Measurements from ENCODE around the gene SRMS. TPM values are rescaled to one million over a fixed set of nuclear protein-coding genes. Genes with fewer than 3 reads are reported as not detected.
A peak's percentile ranks its signal among the peaks of the same experiment; 100 is the strongest.

SRMS gene
- polyA plus RNA-seq, 6 donors from 2014 or later = not detected

DNA sequence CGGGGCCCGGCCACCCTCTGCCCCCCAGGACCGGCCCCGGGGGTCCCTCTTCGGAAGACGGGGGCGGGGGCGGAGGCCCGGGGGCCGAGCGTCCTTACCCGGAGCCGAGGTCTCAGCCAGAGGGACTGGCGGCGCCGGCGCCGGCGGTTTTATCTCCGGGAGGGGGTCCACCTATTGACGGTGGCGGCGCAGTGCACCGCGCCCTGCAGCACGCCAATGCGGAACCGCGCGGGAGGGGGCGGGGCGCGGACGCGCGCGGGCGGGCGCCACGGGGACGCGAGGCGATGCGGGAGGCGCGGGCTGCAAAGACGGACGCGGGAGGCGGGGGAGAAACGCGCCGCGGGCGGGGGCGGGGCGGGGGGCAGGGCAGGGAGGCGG is 48.6 kb downstream of the SRMS start, which contains the start of gene EEF1A2:
Gene EEF1A2, minus strand, starts transcription at position 124 of the 378 bp plus-strand sequence. CDS start 1,320 bp downstream, outside the sequence.
- peaks cover 6 to 8% (median 7%) of the 10 kb centered on the region in 3 donors for H3K4me1 Mint-ChIP-seq
- H3K27me3 Mint-ChIP-seq = peaks cover 0 to 26% (median 9%) of the 10 kb centered on the region in 3 donors
- no peaks in the 10 kb centered on the region for H3K36me3 Mint-ChIP-seq
- H3K9me3 Mint-ChIP-seq = peaks cover 0 to 2% (median 0%) of the 10 kb centered on the region in 7 donors
- peak within 1 kb of the TSS in 6 of 8 donors; percentile 36 to 77 (median 60) for H3K4me3 Mint-ChIP-seq
- ATAC-seq (ENCODE audit: low read depth in 2 of 2) (peak; percentile 75 to 77), DNase-seq (peak; percentile 64)
- H3K27ac Mint-ChIP-seq = no peak within 1 kb of the TSS

DNA sequence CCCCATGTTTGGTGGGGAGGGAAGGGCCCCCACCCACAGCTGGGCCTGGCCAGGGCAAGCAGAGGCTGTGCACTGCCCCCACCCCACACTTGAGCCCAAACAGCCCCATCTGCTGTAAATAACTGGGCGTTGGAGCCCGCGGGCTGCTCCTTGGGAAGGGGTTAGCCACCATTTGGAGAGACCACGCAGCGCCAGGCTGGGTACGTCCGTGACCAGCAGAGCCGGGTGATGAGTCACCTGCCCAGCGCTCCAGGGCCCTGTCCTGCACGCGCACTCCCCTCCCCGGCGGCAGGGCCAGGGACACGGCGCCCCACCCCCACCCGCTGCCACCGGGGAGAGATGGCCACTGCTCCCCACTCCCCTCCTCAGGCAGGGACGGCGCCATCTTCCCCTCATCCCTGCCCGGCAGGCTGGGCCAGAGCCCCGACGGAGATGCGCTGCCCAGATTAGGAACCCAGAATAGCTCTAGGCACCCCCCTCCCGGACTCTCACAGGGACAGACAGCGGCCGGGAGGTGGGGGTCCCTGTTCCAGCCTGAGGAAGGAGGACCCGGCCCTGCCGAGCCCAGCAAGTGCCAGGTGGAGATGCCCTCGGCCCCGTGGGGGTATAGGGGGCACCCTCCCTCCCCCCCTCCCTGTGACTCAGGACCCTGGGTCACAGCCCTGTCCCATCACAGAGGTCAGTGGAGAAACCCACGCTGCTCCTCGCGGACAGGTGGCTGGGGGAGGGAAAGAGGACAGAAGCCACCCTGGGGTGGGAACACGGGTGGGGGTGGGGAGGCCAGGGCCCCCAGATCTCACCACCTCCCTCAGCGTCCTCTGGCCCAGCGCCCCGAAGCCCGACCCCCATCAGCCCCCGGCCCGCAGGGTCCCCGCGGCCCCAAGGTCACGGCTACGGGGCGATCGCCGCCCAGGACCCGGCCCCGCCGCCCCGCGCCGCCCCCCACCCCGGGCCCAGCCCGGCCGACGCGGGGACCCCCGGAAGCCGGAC is 49.3 kb downstream of the SRMS start:
- peaks cover 6 to 8% (median 7%) of the 10 kb centered on the region in 3 donors for H3K4me1 Mint-ChIP-seq
- no peak overlapping the region for H3K27ac Mint-ChIP-seq
- H3K36me3 Mint-ChIP-seq = no peaks in the 10 kb centered on the region
- DNase-seq = no peak
- H3K27me3 Mint-ChIP-seq = peaks cover 0 to 26% (median 7%) of the 10 kb centered on the region in 3 donors
- H3K9me3 Mint-ChIP-seq = no peaks in the 10 kb centered on the region
- no peak for ATAC-seq (ENCODE audit: low read depth in 2 of 2)
- peak overlapping the region in 5 of 8 donors; percentile 25 to 77 (median 66) for H3K4me3 Mint-ChIP-seq

DNA sequence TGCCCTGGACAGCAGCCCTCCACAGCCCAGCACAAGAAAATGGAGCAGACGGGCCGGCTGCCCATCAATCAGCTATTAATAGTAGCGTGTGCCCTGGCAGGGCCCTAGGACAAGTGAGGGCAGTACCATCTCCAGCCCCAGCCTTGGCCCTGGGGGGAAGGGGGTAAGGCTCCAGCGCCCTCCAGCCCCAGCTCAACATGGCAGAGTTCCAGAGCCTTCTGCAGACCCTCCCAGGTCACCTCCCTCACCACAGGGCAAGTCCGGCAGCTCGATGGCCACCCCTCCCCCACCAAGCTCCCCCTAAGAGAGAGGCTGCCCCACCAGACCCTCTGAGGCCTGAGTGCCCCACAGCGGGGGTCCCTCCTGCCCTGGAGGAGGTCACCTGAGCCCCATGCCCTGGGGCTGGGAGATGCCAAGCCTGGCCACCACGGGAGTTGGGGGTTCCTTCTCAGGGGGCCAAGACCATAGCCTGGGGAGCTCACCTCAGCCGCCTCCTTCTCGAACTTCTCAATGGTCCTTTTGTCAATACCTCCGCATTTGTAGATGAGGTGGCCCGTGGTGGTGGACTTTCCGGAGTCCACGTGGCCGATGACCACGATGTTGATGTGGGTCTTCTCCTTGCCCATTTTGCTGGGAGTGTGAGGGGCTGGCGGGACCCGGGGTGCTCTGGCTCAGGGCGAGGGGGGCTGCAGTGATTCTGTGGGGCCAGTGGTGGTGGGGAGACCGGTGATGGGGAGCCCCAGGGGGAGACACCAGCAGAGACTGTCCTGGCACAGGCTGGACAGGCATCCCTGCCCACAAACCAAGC is 50.2 kb downstream of the SRMS start:
- H3K27me3 Mint-ChIP-seq = peaks cover 7 to 26% (median 7%) of the 10 kb centered on the region in 3 donors
- ATAC-seq (ENCODE audit: low read depth in 2 of 2) (no peak), DNase-seq (no peak)
- peaks cover 0 to 3% of the 10 kb centered on the region in 2 donors for H3K36me3 Mint-ChIP-seq
- H3K9me3 Mint-ChIP-seq = peaks cover 0 to 4% (median 0%) of the 10 kb centered on the region in 7 donors
- H3K4me3 Mint-ChIP-seq = peak overlapping the region in 5 of 8 donors; percentile 25 to 66 (median 47)
- H3K4me1 Mint-ChIP-seq = peaks cover 6 to 8% (median 7%) of the 10 kb centered on the region in 3 donors
- no peak overlapping the region for H3K27ac Mint-ChIP-seq

DNA sequence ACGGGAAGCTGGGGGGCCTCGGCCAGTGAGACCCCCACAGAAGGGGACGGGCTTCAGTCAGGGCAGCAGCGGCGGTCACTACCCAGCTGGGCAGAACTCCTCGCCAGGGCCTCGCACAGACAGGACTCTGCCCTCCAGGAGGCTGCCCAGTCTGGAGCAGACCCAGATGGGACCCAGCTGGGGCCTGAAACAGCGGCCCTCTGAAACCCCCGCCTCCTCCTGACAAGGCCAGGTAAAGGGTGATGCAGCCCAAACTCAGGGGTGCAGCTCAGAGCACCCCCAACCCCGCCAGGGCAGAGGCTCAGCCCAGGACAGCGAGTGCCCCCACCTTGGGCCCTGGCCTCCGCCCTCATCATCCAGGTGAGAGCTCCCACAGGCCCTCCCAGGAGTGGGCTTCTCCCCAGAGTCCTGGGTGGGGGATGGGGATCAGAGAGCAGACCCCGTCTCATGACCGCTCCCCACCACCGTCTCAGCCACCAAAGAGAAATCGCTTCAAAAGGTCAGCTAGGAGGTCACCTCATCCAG is 50.9 kb downstream of the SRMS start:
- Mint-ChIP-seq H3K27me3 (peaks cover 7 to 26% (median 14%) of the 10 kb centered on the region in 3 donors), H3K9me3 (peaks cover 0 to 7% (median 0%) of the 10 kb centered on the region in 7 donors), H3K4me1 (peaks cover 6 to 8% (median 7%) of the 10 kb centered on the region in 3 donors), H3K27ac (no peak overlapping the region), H3K4me3 (peak overlapping the region in 5 of 8 donors; percentile 23 to 59 (median 47)), H3K36me3 (peaks cover 0 to 10% of the 10 kb centered on the region in 2 donors)
- DNase-seq (no peak), ATAC-seq (ENCODE audit: low read depth in 2 of 2) (no peak)

DNA sequence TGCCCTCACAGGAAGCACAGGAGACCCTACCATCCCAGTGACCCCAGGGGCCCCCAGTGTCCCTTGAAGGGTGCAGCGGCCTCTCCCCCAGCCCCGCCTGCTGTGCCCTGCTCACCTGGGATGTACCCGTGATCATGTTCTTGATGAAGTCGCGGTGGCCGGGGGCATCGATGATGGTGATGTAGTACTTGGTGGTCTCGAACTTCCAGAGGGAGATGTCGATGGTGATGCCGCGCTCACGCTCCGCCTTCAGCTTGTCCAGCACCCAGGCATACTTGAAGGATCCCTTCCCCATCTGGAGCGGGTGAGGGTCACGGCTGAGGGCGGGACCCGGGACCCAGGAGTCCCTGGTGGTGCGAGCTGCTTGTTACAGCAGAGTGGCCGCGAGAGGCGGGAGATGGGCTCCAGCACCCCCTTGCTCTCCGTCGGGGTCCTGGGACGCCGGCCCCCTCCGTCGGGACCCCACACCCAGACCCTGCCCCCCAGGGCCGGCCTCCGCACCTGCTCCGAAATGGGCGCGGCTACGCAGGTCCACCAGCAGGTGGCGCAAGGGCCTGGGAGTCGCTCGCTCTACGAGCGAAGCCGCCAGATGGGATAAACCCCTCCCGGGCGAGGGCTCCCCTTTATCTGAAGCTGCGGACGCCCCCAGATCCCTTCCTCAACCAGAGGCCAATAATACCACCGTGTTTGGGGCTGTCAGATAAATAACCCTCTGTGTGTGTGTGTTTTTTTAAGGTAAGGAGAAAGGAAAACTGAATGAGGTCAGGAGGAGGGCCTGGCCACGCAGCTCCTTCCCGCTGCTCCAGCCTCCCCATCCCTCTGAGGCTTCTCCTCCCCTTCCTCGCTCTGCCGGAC is 51.6 kb downstream of the SRMS start:
- peaks cover 3 to 8% (median 7%) of the 10 kb centered on the region in 3 donors for H3K4me1 Mint-ChIP-seq
- H3K9me3 Mint-ChIP-seq = peaks cover 0 to 10% (median 0%) of the 10 kb centered on the region in 7 donors
- peaks cover 0 to 14% of the 10 kb centered on the region in 2 donors for H3K36me3 Mint-ChIP-seq
- H3K4me3 Mint-ChIP-seq = peak overlapping the region; percentile 23 to 88 (median 56)
- ATAC-seq (ENCODE audit: low read depth in 2 of 2) (peak; percentile 53 to 65), DNase-seq (peak; percentile 67)
- H3K27ac Mint-ChIP-seq = peak overlapping the region in 2 of 6 donors; percentile 28 to 36
- peaks cover 3 to 27% (median 21%) of the 10 kb centered on the region in 3 donors for H3K27me3 Mint-ChIP-seq

DNA sequence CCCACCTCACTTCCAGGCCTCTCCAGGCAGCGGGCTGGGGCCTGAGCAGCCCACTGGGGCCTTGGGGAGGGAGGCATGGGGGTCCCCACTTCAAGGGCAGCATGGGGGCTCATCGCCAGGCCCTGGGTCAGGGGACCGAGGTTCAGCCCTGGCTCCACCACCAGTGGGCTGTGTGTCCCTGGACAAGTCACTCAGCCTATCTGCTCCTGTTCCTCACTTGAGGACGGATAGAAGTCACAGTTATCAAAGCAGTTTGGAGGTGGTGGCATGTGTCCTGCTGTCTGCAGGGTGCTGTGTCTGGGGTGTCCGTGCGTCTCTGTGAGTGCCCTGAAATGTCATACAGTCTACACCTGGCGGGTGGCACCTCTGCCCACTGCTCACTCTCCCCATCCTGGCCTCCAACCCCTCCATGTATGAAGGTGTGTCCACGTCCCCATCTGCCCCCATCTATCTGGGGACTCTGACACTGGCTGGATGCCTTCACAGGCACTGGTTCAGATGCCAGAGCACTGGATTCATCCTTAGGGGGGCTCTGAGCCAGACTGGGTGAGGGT is 52.3 kb downstream of the SRMS start:
- DNase-seq (no peak), ATAC-seq (ENCODE audit: low read depth in 2 of 2) (no peak)
- Mint-ChIP-seq H3K27me3 (peaks cover 3 to 28% (median 21%) of the 10 kb centered on the region in 3 donors), H3K4me1 (peaks cover 3 to 8% (median 7%) of the 10 kb centered on the region in 3 donors), H3K9me3 (peaks cover 0 to 10% (median 0%) of the 10 kb centered on the region in 7 donors), H3K4me3 (no peak overlapping the region), H3K27ac (no peak overlapping the region), H3K36me3 (peaks cover 0 to 14% of the 10 kb centered on the region in 2 donors)

DNA sequence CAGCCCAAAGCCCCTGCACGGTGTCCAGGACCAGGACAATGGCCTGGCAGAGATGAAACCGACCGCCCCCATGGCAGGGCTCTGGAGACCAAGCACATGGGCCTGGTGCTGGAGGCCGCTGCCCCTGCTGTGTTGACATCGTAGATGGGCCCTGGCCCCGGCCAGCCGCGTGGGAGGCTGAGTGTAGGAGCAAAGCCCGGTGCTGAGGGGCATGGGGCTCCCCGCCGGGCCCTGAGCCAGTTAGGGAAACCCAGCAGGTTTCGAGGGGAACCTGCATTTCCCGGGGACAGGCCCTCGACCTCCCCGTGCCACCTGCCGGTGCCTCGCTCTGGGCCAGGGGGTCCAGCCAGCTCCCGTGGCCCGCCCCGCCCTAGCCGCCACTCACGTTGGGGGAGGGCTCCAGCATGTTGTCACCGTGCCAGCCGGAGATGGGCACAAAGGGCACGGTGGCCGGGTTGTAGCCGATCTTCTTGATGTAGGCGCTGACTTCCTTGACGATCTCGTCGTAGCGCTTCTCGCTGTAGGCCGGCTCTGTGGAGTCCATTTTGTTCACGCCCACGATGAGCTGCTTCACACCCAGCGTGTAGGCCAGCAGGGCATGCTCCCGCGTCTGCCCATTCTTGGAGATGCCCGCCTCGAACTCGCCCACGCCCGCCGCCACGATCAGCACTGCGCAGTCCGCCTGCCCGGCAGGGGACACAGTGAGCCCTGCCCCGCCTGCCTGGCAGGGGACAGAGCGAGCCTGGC is 53.0 kb downstream of the SRMS start:
- peaks cover 0 to 10% (median 0%) of the 10 kb centered on the region in 7 donors for H3K9me3 Mint-ChIP-seq
- H3K36me3 Mint-ChIP-seq = peaks cover 0 to 14% of the 10 kb centered on the region in 2 donors

DNA sequence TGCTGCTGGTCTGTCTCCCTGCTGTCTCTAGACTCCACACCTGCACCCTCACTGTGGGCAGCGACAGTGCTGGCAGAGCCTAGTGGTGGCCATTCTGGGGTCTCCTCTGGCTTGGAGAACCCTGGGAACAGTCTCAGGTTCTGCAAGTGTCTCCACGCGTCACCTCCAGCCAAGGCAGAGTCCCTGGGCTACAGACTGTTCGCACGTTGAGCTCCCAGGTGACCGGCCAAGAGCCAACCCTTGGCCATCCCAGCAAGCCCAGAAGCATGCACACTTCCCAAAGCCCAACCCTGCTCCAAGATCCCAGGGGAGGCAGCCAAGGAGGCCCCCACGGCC is 53.5 kb downstream of the SRMS start:
- Mint-ChIP-seq H3K4me3 (no peak overlapping the region), H3K4me1 (peaks cover 3 to 8% (median 7%) of the 10 kb centered on the region in 3 donors), H3K27me3 (peaks cover 3 to 40% (median 21%) of the 10 kb centered on the region in 3 donors), H3K27ac (no peak overlapping the region), H3K9me3 (peaks cover 0 to 10% (median 0%) of the 10 kb centered on the region in 7 donors), H3K36me3 (peaks cover 0 to 14% of the 10 kb centered on the region in 2 donors)
- ATAC-seq (ENCODE audit: low read depth in 2 of 2) (no peak), DNase-seq (no peak)

More for the DNA sequence above, 53.0 kb downstream of the SRMS start:
- no peak overlapping the region for H3K4me3 Mint-ChIP-seq
- peaks cover 3 to 8% (median 7%) of the 10 kb centered on the region in 3 donors for H3K4me1 Mint-ChIP-seq
- no peak for DNase-seq
- H3K27me3 Mint-ChIP-seq = peaks cover 3 to 35% (median 21%) of the 10 kb centered on the region in 3 donors
- no peak for ATAC-seq (ENCODE audit: low read depth in 2 of 2)
- H3K27ac Mint-ChIP-seq = no peak overlapping the region

DNA sequence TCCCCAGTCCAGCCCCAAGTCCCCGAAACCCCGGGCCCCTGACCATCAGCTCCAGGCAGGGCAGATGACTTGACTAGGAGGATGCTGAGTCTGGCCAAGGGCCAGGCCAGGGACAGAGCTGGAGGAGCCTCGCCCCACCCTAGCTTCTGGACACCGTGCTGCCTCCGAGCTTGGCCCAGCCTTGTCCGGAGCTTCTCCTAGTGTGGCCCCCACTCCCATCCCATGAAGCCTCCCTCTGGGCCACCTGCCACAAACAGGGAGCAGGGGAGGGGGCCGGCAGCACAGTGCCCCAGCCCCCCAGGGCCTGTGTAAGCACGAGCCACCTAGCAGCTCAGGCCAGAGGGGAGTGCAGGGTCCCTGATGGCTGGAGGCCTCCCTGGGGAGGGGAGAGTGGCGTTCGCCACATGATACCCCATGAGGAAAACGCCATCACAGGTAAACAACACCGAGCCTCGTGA is 54.0 kb downstream of the SRMS start:
- ATAC-seq (ENCODE audit: low read depth in 2 of 2) = no peak
- no peak for DNase-seq
- peaks cover 3 to 8% (median 7%) of the 10 kb centered on the region in 3 donors for H3K4me1 Mint-ChIP-seq
- H3K27ac Mint-ChIP-seq = no peak overlapping the region
- peaks cover 3 to 40% (median 21%) of the 10 kb centered on the region in 3 donors for H3K27me3 Mint-ChIP-seq
- H3K4me3 Mint-ChIP-seq = peak overlapping the region in 1 of 8 donors; percentile 33
- H3K36me3 Mint-ChIP-seq = peaks cover 0 to 14% of the 10 kb centered on the region in 2 donors
- H3K9me3 Mint-ChIP-seq = peaks cover 0 to 10% (median 0%) of the 10 kb centered on the region in 7 donors

DNA sequence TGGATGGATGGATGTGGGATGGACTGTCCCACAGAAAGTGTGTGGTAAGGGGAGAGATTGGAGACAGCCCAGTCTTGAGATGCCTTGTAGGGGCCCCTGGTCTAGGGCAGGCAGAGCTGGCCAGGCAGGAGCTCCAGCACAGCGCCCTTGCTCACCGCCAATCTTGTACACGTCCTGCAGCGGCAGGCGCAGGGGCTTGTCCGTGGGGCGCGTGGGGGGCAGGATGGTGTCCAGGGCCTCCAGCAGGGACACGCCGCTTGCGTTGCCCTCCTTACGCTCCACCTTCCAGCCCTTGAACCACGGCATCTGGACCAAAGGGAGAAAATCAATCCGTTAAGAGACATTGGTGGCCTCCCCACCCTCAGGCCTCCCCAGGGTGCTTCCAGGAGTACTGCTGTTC is 54.6 kb downstream of the SRMS start:
- Mint-ChIP-seq H3K4me3 (peak overlapping the region in 1 of 8 donors; percentile 76), H3K27me3 (peaks cover 3 to 40% (median 21%) of the 10 kb centered on the region in 3 donors), H3K4me1 (peaks cover 3 to 7% (median 5%) of the 10 kb centered on the region in 3 donors), H3K36me3 (peaks cover 0 to 14% of the 10 kb centered on the region in 2 donors), H3K27ac (no peak overlapping the region), H3K9me3 (peaks cover 0 to 10% (median 0%) of the 10 kb centered on the region in 7 donors)
- DNase-seq (no peak), ATAC-seq (ENCODE audit: low read depth in 2 of 2) (no peak)

DNA sequence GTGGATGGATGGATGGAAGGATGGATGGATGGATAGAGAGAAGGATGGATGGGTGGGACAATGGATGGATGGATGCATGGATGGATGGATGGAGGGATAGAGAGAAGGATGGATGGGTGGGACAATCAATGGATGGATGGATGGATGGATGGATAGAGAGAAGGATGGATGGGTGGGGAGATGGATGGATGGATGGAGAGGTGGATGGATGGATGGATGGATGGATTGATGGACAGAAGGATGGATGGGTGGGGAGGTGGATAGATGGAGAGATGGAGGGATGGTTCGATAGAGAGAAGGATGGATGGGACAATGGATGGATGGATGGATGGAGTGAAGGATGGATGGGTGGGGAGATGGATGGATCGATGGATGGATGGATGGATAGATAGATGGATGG is 55.0 kb downstream of the SRMS start:
- Mint-ChIP-seq H3K27me3 (peaks cover 3 to 40% (median 23%) of the 10 kb centered on the region in 3 donors), H3K4me3 (peak overlapping the region in 1 of 8 donors; percentile 76), H3K9me3 (peaks cover 0 to 10% (median 0%) of the 10 kb centered on the region in 7 donors), H3K27ac (no peak overlapping the region), H3K36me3 (peaks cover 0 to 14% of the 10 kb centered on the region in 2 donors), H3K4me1 (peaks cover under 1 to 7% (median 3%) of the 10 kb centered on the region in 3 donors)
- DNase-seq = no peak
- no peak for ATAC-seq (ENCODE audit: low read depth in 2 of 2)
